Lower leg skin (tissue), 4 donors: ENCODE results near the gene NF1. TPM values are rescaled to one million over a fixed set of nuclear protein-coding genes. Genes with fewer than 3 reads are reported as not detected.

ENCODE experiments used
- DNase-seq, 2 donors: peaks; one replicate each; pipeline ENCODE4 v3.0.0-alpha.2; 2019; ENCODE audit warnings: low spot score in 2 of 2
- H3K4me3 ChIP-seq: fragments of 200-600 bp; sonication (generic); 2 replicates; pipeline ENCODE4 v1.5.1; 2017; ENCODE audit warnings: mild to moderate bottlenecking, low read depth; ENCODE audit not compliant: poor library complexity, severe bottlenecking
- CTCF ChIP-seq, 3 donors: fragments of 450-650 bp; IDR thresholded peaks; one replicate each; pipeline ENCODE4 v1.5.1; 2016; ENCODE audit warnings: antibody characterized with exemption in 3 of 3, mild to moderate bottlenecking in 3 of 3, moderate library complexity in 2 of 3
- POLR2A ChIP-seq, 2 donors: fragments of 450-650 bp; IDR thresholded peaks; one replicate each; pipeline ENCODE4 v1.6.1; 2016 to 2017; ENCODE audit warnings: antibody characterized with exemption in 2 of 2, mild to moderate bottlenecking in 1 of 2, moderate library complexity in 1 of 2
- whole genome bisulfite sequencing, 2 donors: methylation state at CpG; one replicate each; pipeline ENCODE4 v1.1.5; 2018; 5-methylcytosine and 5-hydroxymethylcytosine counted together
- intact Hi-C: fragments of 100-400 bp; cut with DNase I; formaldehyde crosslinking; loops from one replicate; pipeline ENCODE4 v1.15.0; 2023; ENCODE audit warnings: low total_unique reads
- total RNA-seq, 4 donors: library from RNA; depleted of rRNA; stranded (reverse); fragments of >200 nt; gene quantifications; one replicate each; pipeline ENCODE4 v1.1.0, GENCODE V29; 2016

Gene NF1
- total RNA-seq, 4 donors from 2014 or later: 27.5 to 48.6 (median 34.3) TPM

- no peak for TF ChIP-seq CTCF (IDR thresholded peaks at IDR 0.05)
- no peak for TF ChIP-seq POLR2A (IDR thresholded peaks at IDR 0.05)
- intact Hi-C loops: no loop called here
- no peak overlapping the region for H3K4me3 ChIP-seq
- 97 to 98% methylated on average over 6 of the region's 6 CpGs for WGBS, 2 donors
- DNase-seq: no peak
Measured at GRCh38 chr17:31364012-31364411, 269.2 kb downstream of the NF1 start.

- TF ChIP-seq CTCF (IDR thresholded peaks at IDR 0.05) (no peak), POLR2A (IDR thresholded peaks at IDR 0.05) (no peak)
- no peak overlapping the region for H3K4me3 ChIP-seq
- 94 to 96% methylated on average over 4 of the region's 4 CpGs for WGBS, 2 donors
- intact Hi-C loops: no loop called here
- DNase-seq: no peak
Measured at GRCh38 chr17:31366088-31366487, 271.3 kb downstream of the NF1 start.

- no peak overlapping the region for H3K4me3 ChIP-seq
- DNase-seq: no peak
- no peak for TF ChIP-seq POLR2A (IDR thresholded peaks at IDR 0.05)
- TF ChIP-seq CTCF (IDR thresholded peaks at IDR 0.05): no peak
- intact Hi-C loops: no loop called here
Measured at GRCh38 chr17:31369266-31369665, 274.5 kb downstream of the NF1 start.

GRCh38 chr17:31371511-31372097 is 276.8 kb downstream of the NF1 start:
- no peak for DNase-seq
- TF ChIP-seq POLR2A (IDR thresholded peaks at IDR 0.05) (no peak), CTCF (IDR thresholded peaks at IDR 0.05) (no peak)
- H3K4me3 ChIP-seq: no peak overlapping the region
- 43 to 55% methylated on average over 4 of the region's 4 CpGs for WGBS, 2 donors
- intact Hi-C loops: no loop called here

- no peak overlapping the region for H3K4me3 ChIP-seq
- WGBS, 2 donors: 90 to 93% methylated on average over 10 of the region's 10 CpGs
- no peak for DNase-seq
- intact Hi-C loops: no loop called here
- TF ChIP-seq POLR2A (IDR thresholded peaks at IDR 0.05) (no peak), CTCF (IDR thresholded peaks at IDR 0.05) (no peak)
Measured at GRCh38 chr17:31373150-31374093, 278.6 kb downstream of the NF1 start.
